MG63 (cell line): Measurements from ENCODE around the gene NCOA7. TPM values are rescaled to one million over a fixed set of nuclear protein-coding genes. Genes with fewer than 3 reads are reported as not detected.
"Not testable (repeated sequence)": the region's sequence is repeated elsewhere in the genome, so short reads cannot be mapped to it uniquely, and the experiment has no call there.

Experiments
- DNase-seq: peaks from one replicate; pipeline ENCODE4 v3.0.0-alpha.2; 2020
- H3K27me3 ChIP-seq: fragments of 250-450 bp; sonication (Bioruptor Pico); 2 replicates; pipeline ENCODE4 v1.5.1; 2020; ENCODE audit warnings: mild to moderate bottlenecking, moderate library complexity
- H3K36me3 ChIP-seq: fragments of 250-450 bp; sonication (Bioruptor Pico); 2 replicates; pipeline ENCODE4 v1.5.1; 2020; ENCODE audit warnings: mild to moderate bottlenecking, moderate library complexity
- H3K4me3 ChIP-seq: fragments of 250-450 bp; sonication (Bioruptor Pico); 2 replicates; pipeline ENCODE4 v1.5.1; 2020; ENCODE audit warnings: mild to moderate bottlenecking, moderate library complexity
- H3K9me3 ChIP-seq: fragments of 250-450 bp; sonication (Bioruptor Pico); 2 replicates; pipeline ENCODE4 v1.5.1; 2020; ENCODE audit warnings: mild to moderate bottlenecking, moderate library complexity
- total RNA-seq: library from RNA; depleted of rRNA; stranded (reverse); fragments of >200 nt; shearing (Covaris generic); gene quantifications from 2 replicates; pipeline ENCODE4 v1.2.3, GENCODE V29; 2014; ENCODE audit warnings: low replicate concordance

Gene NCOA7
- total RNA-seq, 1 experiment from 2014 or later, result 6.7 TPM

- Histone ChIP-seq H3K9me3 (no peaks in the 10 kb centered on the region), H3K4me3 (no peak overlapping the region), H3K36me3 (no peaks in the 10 kb centered on the region), H3K27me3 (peaks cover 73% of the 10 kb centered on the region)
- no peak for DNase-seq
These were observed 39.9 kb upstream of the NCOA7 start for GRCh38 chr6:125750692-125751333.

- Histone ChIP-seq H3K9me3 (no peaks in the 10 kb centered on the region), H3K4me3 (no peak overlapping the region), H3K36me3 (no peaks in the 10 kb centered on the region), H3K27me3 (peaks cover 67% of the 10 kb centered on the region)
- no peak for DNase-seq
These were observed 39.3 kb upstream of the NCOA7 start for GRCh38 chr6:125751334-125751916.

- no peak for DNase-seq
- Histone ChIP-seq H3K4me3 (no peak overlapping the region), H3K36me3 (no peaks in the 10 kb centered on the region), H3K9me3 (no peaks in the 10 kb centered on the region), H3K27me3 (peaks cover 55% of the 10 kb centered on the region)
These were observed 38.0 kb upstream of the NCOA7 start for GRCh38 chr6:125752773-125753172.

- peaks cover 49% of the 10 kb centered on the region for H3K27me3 ChIP-seq
- H3K9me3 ChIP-seq, result no peaks in the 10 kb centered on the region
- H3K36me3 ChIP-seq, result no peaks in the 10 kb centered on the region
- H3K4me3 ChIP-seq, result no peak overlapping the region
- no peak for DNase-seq
These were observed 37.4 kb upstream of the NCOA7 start for GRCh38 chr6:125753218-125753936.

GRCh38 chr6:125753937-125754259 is 36.9 kb upstream of the NCOA7 start:
- H3K4me3 ChIP-seq, result no peak overlapping the region
- no peak for DNase-seq

GRCh38 chr6:125754566-125754965 is 36.2 kb upstream of the NCOA7 start:
- no peak for DNase-seq
- Histone ChIP-seq H3K4me3 (no peak overlapping the region), H3K36me3 (no peaks in the 10 kb centered on the region), H3K9me3 (no peaks in the 10 kb centered on the region), H3K27me3 (peaks cover 40% of the 10 kb centered on the region)

More at GRCh38 chr6:125753937-125754259, 36.9 kb upstream of the NCOA7 start:
- H3K36me3 ChIP-seq, result no peaks in the 10 kb centered on the region
- H3K9me3 ChIP-seq, result no peaks in the 10 kb centered on the region
- H3K27me3 ChIP-seq, result peaks cover 44% of the 10 kb centered on the region

GRCh38 chr6:125759184-125759902 is 31.4 kb upstream of the NCOA7 start:
- DNase-seq, result no peak
- no peak overlapping the region for H3K4me3 ChIP-seq
- no peaks in the 10 kb centered on the region for H3K9me3 ChIP-seq
- no peaks in the 10 kb centered on the region for H3K36me3 ChIP-seq
- H3K27me3 ChIP-seq, result peaks cover 11% of the 10 kb centered on the region

- DNase-seq, result no peak
- H3K9me3 ChIP-seq, result no peaks in the 10 kb centered on the region
- no peak overlapping the region for H3K4me3 ChIP-seq
- peaks cover 9% of the 10 kb centered on the region; the same call in 1 of the 2 replicates for H3K27me3 ChIP-seq
- H3K36me3 ChIP-seq, result no peaks in the 10 kb centered on the region
These were observed 30.8 kb upstream of the NCOA7 start for GRCh38 chr6:125759959-125760457.

- Histone ChIP-seq H3K9me3 (no peaks in the 10 kb centered on the region), H3K27me3 (peaks cover 10% of the 10 kb centered on the region; the same call in 1 of the 2 replicates), H3K4me3 (no peak overlapping the region), H3K36me3 (no peaks in the 10 kb centered on the region)
- DNase-seq, result no peak
These were observed 26.6 kb upstream of the NCOA7 start for GRCh38 chr6:125764121-125764671.

- H3K9me3 ChIP-seq, result no peaks in the 10 kb centered on the region
- H3K27me3 ChIP-seq, result peaks cover 4% of the 10 kb centered on the region; the same call in 1 of the 2 replicates
- DNase-seq, result no peak
- no peaks in the 10 kb centered on the region for H3K36me3 ChIP-seq
- no peak overlapping the region for H3K4me3 ChIP-seq
These were observed 24.8 kb upstream of the NCOA7 start for GRCh38 chr6:125765944-125766343.

- H3K36me3 ChIP-seq, result no peaks in the 10 kb centered on the region
- H3K9me3 ChIP-seq, result no peaks in the 10 kb centered on the region
- no peak overlapping the region for H3K4me3 ChIP-seq
- no peak for DNase-seq
- H3K27me3 ChIP-seq, result 0 out of 2 replicates have a peak, but pooled peaks cover 3% of the 10 kb centered on the region
These were observed 24.1 kb upstream of the NCOA7 start for GRCh38 chr6:125766641-125767040.

GRCh38 chr6:125769147-125769783 is 21.5 kb upstream of the NCOA7 start:
- Histone ChIP-seq H3K27me3 (0 out of 2 replicates have a peak, but pooled peaks cover 3% of the 10 kb centered on the region), H3K9me3 (no peaks in the 10 kb centered on the region), H3K36me3 (no peaks in the 10 kb centered on the region), H3K4me3 (no peak overlapping the region)
- DNase-seq, result no peak

- DNase-seq, result no peak
- Histone ChIP-seq H3K36me3 (no peaks in the 10 kb centered on the region), H3K27me3 (no peaks in the 10 kb centered on the region), H3K9me3 (no peaks in the 10 kb centered on the region), H3K4me3 (no peak overlapping the region)
These were observed 17.1 kb upstream of the NCOA7 start for GRCh38 chr6:125773387-125774341.

GRCh38 chr6:125776107-125776826 is 14.5 kb upstream of the NCOA7 start:
- not testable (repeated sequence) for H3K36me3 ChIP-seq, H3K4me3 ChIP-seq, DNase-seq, H3K27me3 ChIP-seq, H3K9me3 ChIP-seq
